Stomach (tissue), 9 donors: Measurements from ENCODE around the gene FAU. TPM values are rescaled to one million over a fixed set of nuclear protein-coding genes. Genes with fewer than 3 reads are reported as not detected.

Source experiments
- DNase-seq, 2 donors: peaks; one replicate each; pipeline versions ENCODE4 v3.0.0 to v3.0.0-alpha.2; 2013 to 2019
- H3K27ac ChIP-seq, 5 donors: fragments of 200-600 bp in 4 of 5; sonication (generic) in 4 of 5; one replicate each; pipeline ENCODE4 v1.5.1; 2013 to 2019; ENCODE audit warnings: mild to moderate bottlenecking in 1 of 5, moderate library complexity in 1 of 5
- H3K27me3 ChIP-seq, 3 donors: fragments of 200-600 bp; sonication (generic); one replicate each; pipeline ENCODE4 v1.5.1; 2017 to 2019; ENCODE audit warnings: mixed run types in 1 of 3
- H3K36me3 ChIP-seq, 4 donors: fragments of 200-600 bp; sonication (generic); 1 replicate in 3 of 4; 2 replicates in 1 of 4; pipeline ENCODE4 v1.5.1; 2016 to 2019
- H3K4me1 ChIP-seq, 4 donors: fragments of 200-600 bp; sonication (generic); one replicate each; pipeline ENCODE4 v1.5.1; 2016 to 2019
- H3K4me3 ChIP-seq, 4 donors: fragments of 200-600 bp; sonication (generic) in 3 of 4; one replicate each; pipeline ENCODE4 v1.5.1; 2016 to 2019; ENCODE audit warnings: mild to moderate bottlenecking in 1 of 4
- H3K9me3 ChIP-seq, 4 donors: fragments of 200-600 bp; sonication (generic); one replicate each; pipeline ENCODE4 v1.5.1; 2016 to 2019
- EP300 ChIP-seq: sonication (generic); formaldehyde crosslinking; IDR thresholded peaks from one replicate; pipeline ENCODE4 v1.6.1; 2017; ENCODE audit warnings: antibody characterized with exemption
- POLR2A ChIP-seq, 4 donors: fragments of 450-650 bp; IDR thresholded peaks; one replicate each; pipeline ENCODE4 v1.6.1; 2016; ENCODE audit warnings: antibody characterized with exemption in 4 of 4, control low read depth in 2 of 4, mild to moderate bottlenecking in 1 of 4, moderate library complexity in 1 of 4
- POLR2AphosphoS5 ChIP-seq, 3 donors: sonication (generic); formaldehyde crosslinking; IDR thresholded peaks; one replicate each; pipeline ENCODE4 v1.6.1; 2016; ENCODE audit warnings: antibody characterized with exemption in 3 of 3
- WGBS, 5 donors: extraction: QIAGEN DNeasy Blood & Tissue Kit in 3 of 5; methylation state at CpG; one replicate each; pipeline versions ENCODE4 v1.1.5 to v1.1.7; 2013 to 2018; 5-methylcytosine and 5-hydroxymethylcytosine counted together
- intact Hi-C: fragments of 100-400 bp; cut with DNase I; formaldehyde crosslinking; loops from one replicate; pipeline ENCODE4 v1.15.1; 2023; ENCODE audit warnings: low total_unique reads
- polyA plus RNA-seq, 3 donors: library from polyadenylated mRNA; stranded (reverse); fragments of 200-250 nt; gene quantifications; one replicate each; pipeline ENCODE4 v1.2.3, GENCODE V29; 2013
- total RNA-seq, 5 donors: library from RNA; depleted of rRNA; stranded (reverse); fragments of >200 nt; gene quantifications; one replicate each; pipeline versions ENCODE4 v1.1.0 to v1.2.3, GENCODE V29; 2014 to 2016
- TF ChIP-seq, protein P1 (sequence below), 7 experiments: fragments of 450-650 bp in 4 of 7; fragments of 200-600 bp in 3 of 7; sonication (generic) in 3 of 7; IDR thresholded peaks; one replicate each; pipeline ENCODE4 v1.5.1; 2016 to 2019; ENCODE audit warnings: antibody characterized with exemption in 7 of 7, control low read depth in 2 of 7, mild to moderate bottlenecking in 1 of 7
- donor health status: healthy with polysubstance abuse.
- donor health status: Bipolar disorder and iron deficiency.
- donor health status: healthy.

FAU gene
- total and polyA plus RNA-seq, 8 donors = 456 to 1,872 (median 914) TPM

DNA sequence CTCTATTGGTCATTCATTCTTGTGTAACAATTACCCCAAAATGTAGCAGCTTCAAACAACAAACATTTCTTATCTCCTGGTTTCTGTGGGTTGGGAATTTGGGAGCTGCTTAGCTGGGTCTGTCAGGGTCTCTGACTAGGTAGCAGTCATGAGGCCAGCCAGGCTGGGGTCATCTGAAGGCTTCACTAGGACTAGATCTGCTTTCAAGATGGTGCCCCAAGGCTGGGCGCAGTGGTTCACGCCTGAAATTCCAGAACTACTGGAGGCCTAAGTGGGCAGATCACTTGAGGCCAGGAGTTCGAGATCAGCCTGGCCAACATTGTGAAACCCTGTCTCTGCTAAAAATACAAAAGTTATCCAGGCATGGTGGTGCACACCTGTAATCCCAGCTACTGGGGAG is 35.0 kb upstream of the FAU start:
- no peaks in the 10 kb centered on the region for H3K9me3 ChIP-seq
- H3K4me1 ChIP-seq = no peaks in the 10 kb centered on the region
- no peak overlapping the region for H3K27ac ChIP-seq
- no peak for DNase-seq
- TF ChIP-seq, protein P1, sequence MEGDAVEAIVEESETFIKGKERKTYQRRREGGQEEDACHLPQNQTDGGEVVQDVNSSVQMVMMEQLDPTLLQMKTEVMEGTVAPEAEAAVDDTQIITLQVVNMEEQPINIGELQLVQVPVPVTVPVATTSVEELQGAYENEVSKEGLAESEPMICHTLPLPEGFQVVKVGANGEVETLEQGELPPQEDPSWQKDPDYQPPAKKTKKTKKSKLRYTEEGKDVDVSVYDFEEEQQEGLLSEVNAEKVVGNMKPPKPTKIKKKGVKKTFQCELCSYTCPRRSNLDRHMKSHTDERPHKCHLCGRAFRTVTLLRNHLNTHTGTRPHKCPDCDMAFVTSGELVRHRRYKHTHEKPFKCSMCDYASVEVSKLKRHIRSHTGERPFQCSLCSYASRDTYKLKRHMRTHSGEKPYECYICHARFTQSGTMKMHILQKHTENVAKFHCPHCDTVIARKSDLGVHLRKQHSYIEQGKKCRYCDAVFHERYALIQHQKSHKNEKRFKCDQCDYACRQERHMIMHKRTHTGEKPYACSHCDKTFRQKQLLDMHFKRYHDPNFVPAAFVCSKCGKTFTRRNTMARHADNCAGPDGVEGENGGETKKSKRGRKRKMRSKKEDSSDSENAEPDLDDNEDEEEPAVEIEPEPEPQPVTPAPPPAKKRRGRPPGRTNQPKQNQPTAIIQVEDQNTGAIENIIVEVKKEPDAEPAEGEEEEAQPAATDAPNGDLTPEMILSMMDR (IDR thresholded peaks at IDR 0.05) = no peak
- TF ChIP-seq POLR2AphosphoS5 (IDR thresholded peaks at IDR 0.05) (no peak), EP300 (no peak), POLR2A (IDR thresholded peaks at IDR 0.05) (no peak)
- 90 to 94% (median 92%) methylated on average over 3 of the region's 3 CpGs for WGBS, 5 donors
- H3K27me3 ChIP-seq = no peaks in the 10 kb centered on the region
- intact Hi-C loops = no loop called here
- H3K4me3 ChIP-seq = no peak overlapping the region
- H3K36me3 ChIP-seq = no peaks in the 10 kb centered on the region

DNA sequence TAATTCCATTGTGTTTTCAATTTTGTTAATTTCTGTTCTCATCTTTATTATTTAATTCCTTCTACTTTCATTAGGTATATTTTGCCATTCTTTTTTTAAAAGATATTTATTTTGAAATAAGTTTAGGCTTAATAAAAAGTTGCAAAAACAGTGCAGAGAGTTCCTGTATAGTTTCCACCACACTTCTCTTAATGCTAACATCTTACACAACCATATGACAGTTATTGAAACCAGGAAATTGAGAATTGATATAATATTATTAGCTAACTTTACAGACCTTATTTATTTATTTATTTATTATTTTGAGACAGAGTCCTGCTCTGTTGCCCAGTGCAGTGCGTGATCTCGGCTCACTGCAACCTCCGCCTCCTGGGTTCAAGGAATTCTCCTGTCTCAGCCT is 34.3 kb upstream of the FAU start:
- WGBS, 5 donors = 94 to 99% (median 96%) methylated on average over 3 of the region's 3 CpGs
- intact Hi-C loops = no loop called here
- Histone ChIP-seq H3K4me1 (peaks cover 0 to 6% (median 1%) of the 10 kb centered on the region in 4 donors), H3K27ac (no peak overlapping the region), H3K36me3 (no peaks in the 10 kb centered on the region), H3K9me3 (no peaks in the 10 kb centered on the region), H3K4me3 (no peak overlapping the region), H3K27me3 (no peaks in the 10 kb centered on the region)
- DNase-seq = no peak
- no peak for TF ChIP-seq EP300
- TF ChIP-seq, protein P1 (IDR thresholded peaks at IDR 0.05) = no peak
- TF ChIP-seq POLR2A (IDR thresholded peaks at IDR 0.05) = no peak
- no peak for TF ChIP-seq POLR2AphosphoS5 (IDR thresholded peaks at IDR 0.05)

DNA sequence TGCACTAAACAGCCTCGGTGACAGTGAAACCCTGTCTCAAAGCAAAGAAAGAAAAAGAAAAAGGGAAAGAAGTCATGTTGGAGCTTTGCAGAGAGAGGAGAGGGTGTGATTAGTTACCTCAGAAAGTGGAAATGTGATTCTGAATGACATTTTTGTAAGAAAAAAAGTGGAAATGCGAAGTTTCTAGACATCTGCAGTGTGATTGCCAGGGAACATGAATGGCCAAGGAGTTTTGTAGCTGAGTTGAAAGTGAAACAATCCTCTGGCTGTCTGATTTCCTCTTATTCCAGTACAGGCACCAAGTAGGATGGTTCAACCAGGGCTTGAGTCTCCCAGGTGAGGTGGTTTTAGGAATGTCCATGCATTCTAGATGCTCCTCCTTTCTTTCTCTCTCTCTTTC is 30.2 kb upstream of the FAU start:
- TF ChIP-seq EP300 (no peak), POLR2AphosphoS5 (IDR thresholded peaks at IDR 0.05) (no peak)
- TF ChIP-seq, protein P1 (IDR thresholded peaks at IDR 0.05) = no peak
- Histone ChIP-seq H3K27me3 (no peaks in the 10 kb centered on the region), H3K27ac (no peak overlapping the region), H3K36me3 (no peaks in the 10 kb centered on the region), H3K9me3 (peaks cover 0 to 4% (median 1%) of the 10 kb centered on the region in 4 donors), H3K4me3 (no peak overlapping the region), H3K4me1 (peaks cover 9 to 21% (median 10%) of the 10 kb centered on the region in 4 donors)
- WGBS, 5 donors = 52 to 88% (median 70%) methylated on average over 2 of the region's 2 CpGs
- no peak for DNase-seq
- intact Hi-C loops = no loop called here

DNA sequence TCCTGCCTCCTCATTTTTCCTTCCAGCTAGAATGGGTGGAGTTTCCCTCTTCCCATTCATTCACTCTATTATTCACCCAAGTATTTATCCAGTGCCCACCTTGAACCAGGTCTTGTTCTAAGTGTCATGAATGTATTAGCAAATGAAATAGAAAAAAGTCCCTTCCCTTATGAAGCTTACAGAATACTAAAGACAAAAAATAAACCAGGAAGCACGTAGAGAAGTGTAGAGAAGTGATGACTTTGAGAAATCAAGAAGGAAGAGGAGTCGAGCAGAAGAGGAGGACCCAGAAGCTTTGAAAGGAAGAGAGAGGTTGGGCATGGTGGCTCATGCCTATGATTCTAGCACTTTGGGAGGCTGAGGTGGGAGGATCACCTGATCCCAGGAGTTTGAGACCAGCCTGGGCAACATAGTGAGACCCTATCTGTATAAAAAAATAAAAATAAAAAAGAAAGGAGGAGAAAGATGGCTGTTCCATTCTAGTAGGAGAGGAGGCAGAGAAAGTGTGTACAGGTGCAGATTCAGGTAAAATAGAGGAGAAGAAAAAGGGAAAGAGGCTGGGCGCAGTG is 29.5 kb upstream of the FAU start:
- no peaks in the 10 kb centered on the region for H3K27me3 ChIP-seq
- peaks cover 0 to 4% (median 1%) of the 10 kb centered on the region in 4 donors for H3K9me3 ChIP-seq
- H3K4me3 ChIP-seq = no peak overlapping the region
- DNase-seq = no peak
- 68 to 83% (median 78%) methylated on average over 3 of the region's 3 CpGs for WGBS, 5 donors
- H3K4me1 ChIP-seq = peaks cover 9 to 21% (median 10%) of the 10 kb centered on the region in 4 donors
- H3K27ac ChIP-seq = peak overlapping the region in 4 of 5 donors; percentile 32 to 65 (median 58)
- no peaks in the 10 kb centered on the region for H3K36me3 ChIP-seq
- intact Hi-C loops = no loop called here
- TF ChIP-seq POLR2AphosphoS5 (IDR thresholded peaks at IDR 0.05) (no peak), POLR2A (IDR thresholded peaks at IDR 0.05) (no peak), EP300 (no peak)
- TF ChIP-seq, protein P1 (IDR thresholded peaks at IDR 0.05) = no peak
